Breast epithelium (tissue), 4 donors: ENCODE data around the gene MME. TPM values are rescaled to one million over a fixed set of nuclear protein-coding genes. Genes with fewer than 3 reads are reported as not detected.
"Not testable (repeated sequence)": the region's sequence is repeated elsewhere in the genome, so short reads cannot be mapped to it uniquely, and the experiment has no call there.

Experiments used
- DNase-seq, 2 donors: peaks; one replicate each; pipeline ENCODE4 v3.0.0-alpha.2; 2019; ENCODE audit warnings: low spot score in 2 of 2
- H3K27ac ChIP-seq, 2 donors: fragments of 200-600 bp; sonication (generic) in 1 of 2; one replicate each; pipeline ENCODE4 v1.5.1; 2016 to 2019; ENCODE audit warnings: mild to moderate bottlenecking in 1 of 2
- H3K27me3 ChIP-seq, 2 donors: fragments of 200-600 bp; sonication (generic) in 1 of 2; one replicate each; pipeline versions ENCODE4 v1.5.1 to v1.6.0; 2017 to 2019; ENCODE audit warnings: control low read depth in 1 of 2, mild to moderate bottlenecking in 1 of 2
- H3K36me3 ChIP-seq: fragments of 200-600 bp; one replicate; pipeline ENCODE4 v1.5.1; 2019
- H3K4me1 ChIP-seq, 2 donors: fragments of 200-600 bp; sonication (generic); one replicate each; pipeline ENCODE4 v1.5.1; 2016 to 2019; ENCODE audit warnings: control low read depth in 1 of 2
- H3K4me3 ChIP-seq, 3 donors: fragments of 200-600 bp; sonication (generic); 1 replicate in 2 of 3; 2 replicates in 1 of 3; pipeline ENCODE4 v1.5.1; 2016 to 2019; ENCODE audit warnings: mild to moderate bottlenecking in 3 of 3, moderate library complexity in 2 of 3
- H3K9me3 ChIP-seq, 2 donors: fragments of 200-600 bp; sonication (generic) in 1 of 2; one replicate each; pipeline ENCODE4 v1.5.1; 2016 to 2019; ENCODE audit warnings: control low read depth in 1 of 2
- POLR2A ChIP-seq: fragments of 450-650 bp; IDR thresholded peaks from one replicate; pipeline ENCODE4 v1.6.1; 2016; ENCODE audit warnings: antibody characterized with exemption, mild to moderate bottlenecking, moderate library complexity
- POLR2AphosphoS5 ChIP-seq, 3 donors: sonication (generic); formaldehyde crosslinking; IDR thresholded peaks; one replicate each; pipeline ENCODE4 v1.6.1; 2017; ENCODE audit warnings: antibody characterized with exemption in 3 of 3
- intact Hi-C: fragments of 100-400 bp; cut with DNase I; formaldehyde crosslinking; loops from one replicate; pipeline ENCODE4 v1.15.1; 2023; ENCODE audit warnings: low total_unique reads
- total RNA-seq, 3 donors: library from RNA; depleted of rRNA; stranded (reverse); fragments of >200 nt; gene quantifications; one replicate each; pipeline ENCODE4 v1.1.0, GENCODE V29; 2016
- TF ChIP-seq, protein P1 (sequence below), 3 donors: fragments of 450-650 bp; IDR thresholded peaks; one replicate each; pipeline ENCODE4 v1.5.1; 2016 to 2017; ENCODE audit warnings: antibody characterized with exemption in 3 of 3, mild to moderate bottlenecking in 3 of 3, moderate library complexity in 3 of 3

MME gene
- total RNA-seq, 3 donors from 2014 or later, result 114 to 155 (median 119) TPM

DNA sequence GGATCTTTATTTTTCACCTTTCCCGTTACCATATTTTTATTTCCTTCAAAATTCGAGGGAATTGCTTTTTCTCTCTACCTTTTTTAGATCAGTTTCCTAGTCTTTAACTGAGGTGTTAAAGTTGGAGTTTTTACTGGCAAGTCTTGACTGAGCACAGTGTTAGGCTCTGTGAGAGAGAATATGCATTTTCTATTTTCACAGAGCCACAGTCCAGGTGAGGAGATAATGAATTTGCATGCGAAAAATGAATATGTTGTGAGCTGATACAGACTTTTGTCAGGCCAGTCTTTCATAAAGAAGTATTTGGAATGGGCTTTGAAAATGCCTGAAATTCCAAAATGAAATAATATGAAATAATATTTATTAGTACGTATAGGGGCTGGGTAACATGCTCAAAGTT, 31.9 kb downstream of the MME start:
- H3K9me3 ChIP-seq, result no peaks in the 10 kb centered on the region
- no peak overlapping the region for H3K4me3 ChIP-seq
- H3K4me1 ChIP-seq, result no peaks in the 10 kb centered on the region
- TF ChIP-seq POLR2AphosphoS5 (IDR thresholded peaks at IDR 0.05) (no peak), POLR2A (no peak)
- TF ChIP-seq, protein P1, sequence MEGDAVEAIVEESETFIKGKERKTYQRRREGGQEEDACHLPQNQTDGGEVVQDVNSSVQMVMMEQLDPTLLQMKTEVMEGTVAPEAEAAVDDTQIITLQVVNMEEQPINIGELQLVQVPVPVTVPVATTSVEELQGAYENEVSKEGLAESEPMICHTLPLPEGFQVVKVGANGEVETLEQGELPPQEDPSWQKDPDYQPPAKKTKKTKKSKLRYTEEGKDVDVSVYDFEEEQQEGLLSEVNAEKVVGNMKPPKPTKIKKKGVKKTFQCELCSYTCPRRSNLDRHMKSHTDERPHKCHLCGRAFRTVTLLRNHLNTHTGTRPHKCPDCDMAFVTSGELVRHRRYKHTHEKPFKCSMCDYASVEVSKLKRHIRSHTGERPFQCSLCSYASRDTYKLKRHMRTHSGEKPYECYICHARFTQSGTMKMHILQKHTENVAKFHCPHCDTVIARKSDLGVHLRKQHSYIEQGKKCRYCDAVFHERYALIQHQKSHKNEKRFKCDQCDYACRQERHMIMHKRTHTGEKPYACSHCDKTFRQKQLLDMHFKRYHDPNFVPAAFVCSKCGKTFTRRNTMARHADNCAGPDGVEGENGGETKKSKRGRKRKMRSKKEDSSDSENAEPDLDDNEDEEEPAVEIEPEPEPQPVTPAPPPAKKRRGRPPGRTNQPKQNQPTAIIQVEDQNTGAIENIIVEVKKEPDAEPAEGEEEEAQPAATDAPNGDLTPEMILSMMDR (IDR thresholded peaks at IDR 0.05), result no peak
- intact Hi-C loops, result no loop called here
- no peaks in the 10 kb centered on the region for H3K27me3 ChIP-seq
- no peaks in the 10 kb centered on the region for H3K36me3 ChIP-seq
- no peak overlapping the region for H3K27ac ChIP-seq
- no peak for DNase-seq

- TF ChIP-seq POLR2A, result no peak
- TF ChIP-seq POLR2AphosphoS5 (IDR thresholded peaks at IDR 0.05), result no peak
- TF ChIP-seq, protein P1 (IDR thresholded peaks at IDR 0.05), result no peak
- Histone ChIP-seq H3K4me1 (no peaks in the 10 kb centered on the region), H3K9me3 (no peaks in the 10 kb centered on the region), H3K36me3 (no peaks in the 10 kb centered on the region), H3K27ac (no peak overlapping the region), H3K27me3 (no peaks in the 10 kb centered on the region), H3K4me3 (no peak overlapping the region)
- no peak for DNase-seq
- intact Hi-C loops, result no loop called here
Measured at GRCh38 chr3:155112661-155113389, 32.7 kb downstream of the MME start.

GRCh38 chr3:155124745-155125144, 44.6 kb downstream of the MME start:
- H3K9me3 ChIP-seq, H3K27me3 ChIP-seq, H3K4me3 ChIP-seq, H3K27ac ChIP-seq, DNase-seq, H3K36me3 ChIP-seq, H3K4me1 ChIP-seq, intact Hi-C loops: not testable (repeated sequence)

DNA sequence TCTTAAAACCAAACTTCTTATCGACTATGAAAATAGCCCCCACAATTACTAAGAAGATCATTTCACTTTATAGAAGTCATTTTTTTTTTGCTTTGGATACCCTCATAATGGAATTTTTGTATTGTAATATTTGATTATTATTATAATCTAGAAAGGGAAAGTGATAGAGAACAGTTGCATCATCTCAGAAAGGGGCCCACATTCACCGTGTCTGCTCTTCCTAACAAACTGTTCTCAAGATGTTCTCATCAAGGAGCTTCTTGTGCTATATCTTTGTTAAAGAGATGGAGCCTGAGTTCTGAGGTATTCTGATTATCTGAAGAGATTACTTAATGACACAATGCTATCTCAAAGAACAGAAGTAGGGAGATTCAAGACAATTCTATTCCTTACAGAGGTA, 49.3 kb downstream of the MME start:
- intact Hi-C loops, result no loop called here
- Histone ChIP-seq H3K4me3 (no peak overlapping the region), H3K9me3 (no peaks in the 10 kb centered on the region), H3K27ac (no peak overlapping the region), H3K27me3 (no peaks in the 10 kb centered on the region), H3K36me3 (no peaks in the 10 kb centered on the region), H3K4me1 (no peaks in the 10 kb centered on the region)
- DNase-seq, result no peak
- no peak for TF ChIP-seq POLR2AphosphoS5 (IDR thresholded peaks at IDR 0.05)
- no peak for TF ChIP-seq POLR2A
- TF ChIP-seq, protein P1 (IDR thresholded peaks at IDR 0.05), result no peak

DNA sequence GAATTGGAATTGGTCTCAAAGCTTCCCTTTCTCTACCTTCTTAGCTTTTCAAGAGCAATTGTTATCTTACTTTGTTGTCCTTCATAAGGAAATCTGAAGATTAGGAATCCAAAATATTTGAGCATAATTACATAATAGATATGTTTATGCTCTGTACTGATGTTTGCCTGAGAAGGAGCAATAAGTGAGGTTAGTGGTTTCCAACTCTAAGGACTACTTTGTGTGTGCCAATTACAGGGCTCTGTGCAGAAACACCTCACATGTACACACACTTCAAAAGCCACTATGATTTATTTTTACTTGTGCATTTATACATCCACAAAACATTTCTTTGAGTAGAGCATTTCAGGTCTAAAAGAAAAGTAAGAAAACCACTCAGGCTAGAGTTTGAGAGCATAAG, 49.9 kb downstream of the MME start:
- no peak overlapping the region for H3K27ac ChIP-seq
- H3K36me3 ChIP-seq, result no peaks in the 10 kb centered on the region
- H3K27me3 ChIP-seq, result no peaks in the 10 kb centered on the region
- DNase-seq, result no peak
- H3K4me1 ChIP-seq, result no peaks in the 10 kb centered on the region
- intact Hi-C loops, result loop anchor here (10.0 kb wide), 2 partner anchors 445 to 815 kb away; no protein-coding TSS in a partner anchor
- no peak overlapping the region for H3K4me3 ChIP-seq
- TF ChIP-seq POLR2AphosphoS5 (IDR thresholded peaks at IDR 0.05) (no peak), POLR2A (no peak)
- TF ChIP-seq, protein P1 (IDR thresholded peaks at IDR 0.05), result no peak
- no peaks in the 10 kb centered on the region for H3K9me3 ChIP-seq
